ENCODE data around the gene SPDYE18. TPM values are rescaled to one million over a fixed set of nuclear protein-coding genes. Genes with fewer than 3 reads are reported as not detected.
"Not testable (repeated sequence)": the region's sequence is repeated elsewhere in the genome, so short reads cannot be mapped to it uniquely, and the experiment has no call there.

The SPDYE18 gene
- total and polyA plus RNA-seq, 10 of the 15 experiments (the other 5 are each of a cell fraction or from before 2014, with no cell fraction given), result 0.23 to 0.74 (median 0.29) TPM; not detected in 3

DNA sequence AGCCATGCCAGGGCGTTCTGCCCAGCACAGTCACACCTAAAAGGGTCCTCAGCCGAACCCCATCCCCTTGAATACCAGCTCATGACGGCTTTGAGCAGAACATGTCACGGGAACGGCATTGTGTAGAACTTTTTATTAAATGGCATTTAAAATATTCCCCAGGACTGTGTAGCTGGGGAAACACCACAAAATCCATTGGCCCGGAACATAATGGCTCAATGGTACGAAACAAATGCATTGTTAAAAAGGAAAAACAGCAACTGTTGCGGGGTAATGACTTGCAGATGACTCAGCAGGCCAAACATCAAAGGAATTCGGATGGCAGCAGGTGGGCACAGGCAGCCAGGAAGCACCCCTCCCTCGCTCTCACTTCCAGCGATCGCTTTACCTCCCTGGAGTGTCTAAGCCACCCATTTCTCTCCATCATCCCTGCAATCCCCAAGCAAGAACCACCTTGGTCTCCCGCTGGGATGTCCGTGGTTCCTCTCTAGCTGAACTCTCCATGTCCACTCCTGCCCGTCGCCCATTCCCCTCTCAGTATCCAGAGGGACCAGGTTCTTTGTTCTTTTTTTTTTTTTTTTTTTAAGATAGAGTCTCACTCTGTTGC lies 52.2 kb downstream of the SPDYE18 start:
- CTCF ChIA-PET; intact Hi-C loops (cut with micrococcal nuclease; ENCODE audit: unreplicated experiment); H4K20me1 ChIP-seq (ENCODE audit: control insufficient read depth, insufficient read depth); H3K4me3 ChIP-seq; H3K9me3 ChIP-seq (replicated peaks; ENCODE audit: control insufficient read depth, insufficient read depth, low read length); DNase-seq (ENCODE audit: low read depth, low spot score); FAIRE-seq; H3K27ac ChIP-seq (ENCODE audit: control insufficient read depth, insufficient read depth); H3K4me1 ChIP-seq (ENCODE audit: control insufficient read depth, insufficient read depth, low read length); H3K36me3 ChIP-seq (ENCODE audit: control insufficient read depth in 2 of 2, insufficient read depth in 2 of 2, low read length in 1 of 2); H3K9ac ChIP-seq (ENCODE audit: control insufficient read depth, insufficient read depth, low read length); H2AFZ ChIP-seq (ENCODE audit: control insufficient read depth, low read depth, low read length); RAD21 ChIA-PET (ENCODE audit: unreplicated experiment); ATAC-seq; POLR2A ChIA-PET; H3K27me3 ChIP-seq (replicated peaks in 1 of 2; ENCODE audit: control insufficient read depth in 2 of 2, insufficient read depth in 2 of 2, low read length in 1 of 2); SMC1A ChIA-PET (ENCODE audit: uncharacterized antibody, unreplicated experiment); H3K79me2 ChIP-seq (ENCODE audit: control insufficient read depth, insufficient read depth, low read length); H3K4me2 ChIP-seq (ENCODE audit: control insufficient read depth, insufficient read depth): not testable (repeated sequence)
- WGBS (ENCODE audit: insufficient coverage, insufficient replicate concordance, low lambda C conversion rate, missing lambda C conversion rate), result 98% methylated on average over 8 of the region's 16 CpGs
- in situ Hi-C loops (cut with MboI), result loop anchor here (25.0 kb wide), 1 partner anchor 498 kb away; the partner anchor contains the start of gene UPK3B
- BruUV-seq (replicated peaks), result TSS peak; percentile 73

- DNase-seq (ENCODE audit: low read depth, low spot score); H2AFZ ChIP-seq (ENCODE audit: control insufficient read depth, low read depth, low read length); RAD21 ChIA-PET (ENCODE audit: unreplicated experiment); H3K79me2 ChIP-seq (ENCODE audit: control insufficient read depth, insufficient read depth, low read length); H3K4me2 ChIP-seq (ENCODE audit: control insufficient read depth, insufficient read depth); POLR2A ChIA-PET; H3K9ac ChIP-seq (ENCODE audit: control insufficient read depth, insufficient read depth, low read length); H3K4me1 ChIP-seq (ENCODE audit: control insufficient read depth, insufficient read depth, low read length); H3K27ac ChIP-seq (ENCODE audit: control insufficient read depth, insufficient read depth); H3K27me3 ChIP-seq (replicated peaks in 1 of 2; ENCODE audit: control insufficient read depth in 2 of 2, insufficient read depth in 2 of 2, low read length in 1 of 2); intact Hi-C loops (cut with micrococcal nuclease; ENCODE audit: unreplicated experiment); H3K36me3 ChIP-seq (ENCODE audit: control insufficient read depth in 2 of 2, insufficient read depth in 2 of 2, low read length in 1 of 2); H4K20me1 ChIP-seq (ENCODE audit: control insufficient read depth, insufficient read depth); BruUV-seq (replicated peaks); H3K4me3 ChIP-seq; H3K9me3 ChIP-seq (replicated peaks; ENCODE audit: control insufficient read depth, insufficient read depth, low read length); ATAC-seq; CTCF ChIA-PET; FAIRE-seq; SMC1A ChIA-PET (ENCODE audit: uncharacterized antibody, unreplicated experiment): not testable (repeated sequence)
- in situ Hi-C loops (cut with MboI), result loop anchor here (25.0 kb wide), 1 partner anchor 496 kb away; the partner anchor contains the start of gene UPK3B
- 80% methylated on average over 10 of the region's 10 CpGs for WGBS (ENCODE audit: insufficient coverage, insufficient replicate concordance, low lambda C conversion rate, missing lambda C conversion rate)
These were observed 54.4 kb downstream of the SPDYE18 start for GRCh38 chr7:77008000-77008399.

GRCh38 chr7:77006127-77007110 lies 55.9 kb downstream of the SPDYE18 start:
- ATAC-seq; DNase-seq (ENCODE audit: low read depth, low spot score); H3K4me1 ChIP-seq (ENCODE audit: control insufficient read depth, insufficient read depth, low read length); H3K9ac ChIP-seq (ENCODE audit: control insufficient read depth, insufficient read depth, low read length); H3K36me3 ChIP-seq (ENCODE audit: control insufficient read depth in 2 of 2, insufficient read depth in 2 of 2, low read length in 1 of 2); CTCF ChIA-PET; H4K20me1 ChIP-seq (ENCODE audit: control insufficient read depth, insufficient read depth); H3K4me2 ChIP-seq (ENCODE audit: control insufficient read depth, insufficient read depth); RAD21 ChIA-PET (ENCODE audit: unreplicated experiment); H3K27ac ChIP-seq (ENCODE audit: control insufficient read depth, insufficient read depth); H3K4me3 ChIP-seq; BruUV-seq (replicated peaks); SMC1A ChIA-PET (ENCODE audit: uncharacterized antibody, unreplicated experiment); H2AFZ ChIP-seq (ENCODE audit: control insufficient read depth, low read depth, low read length); intact Hi-C loops (cut with micrococcal nuclease; ENCODE audit: unreplicated experiment); H3K27me3 ChIP-seq (replicated peaks in 1 of 2; ENCODE audit: control insufficient read depth in 2 of 2, insufficient read depth in 2 of 2, low read length in 1 of 2); FAIRE-seq; H3K79me2 ChIP-seq (ENCODE audit: control insufficient read depth, insufficient read depth, low read length); POLR2A ChIA-PET; H3K9me3 ChIP-seq (replicated peaks; ENCODE audit: control insufficient read depth, insufficient read depth, low read length): not testable (repeated sequence)
- 76% methylated on average over 10 of the region's 22 CpGs for WGBS (ENCODE audit: insufficient coverage, insufficient replicate concordance, low lambda C conversion rate, missing lambda C conversion rate)
- in situ Hi-C loops (cut with MboI), result loop anchor here (25.0 kb wide), 1 partner anchor 494 kb away; the partner anchor contains the start of gene UPK3B

All from GM12878 (cell line).